GM20431 (cell line): ENCODE measurements around the gene TEX55.
"Not testable (repeated sequence)": the region's sequence is repeated elsewhere in the genome, so short reads cannot be mapped to it uniquely, and the experiment has no call there.

ENCODE experiments used
- in situ Hi-C: fragments of 300-500 bp; cut with MseI, MboI; formaldehyde crosslinking; loops from one replicate; pipeline ENCODE4 v1.15.0; 2020; ENCODE audit warnings: low sequenced_read_pairs; ENCODE audit not compliant: unreplicated experiment

The TEX55 gene

GRCh38 chr3:119145500-119146167, at the start of gene TEX55:
Gene TEX55 (plus strand): TSS chr3:119146165. CDS start chr3:119146190, 25 bp downstream.
- in situ Hi-C loops, result loop anchor here (10.0 kb wide), 1 partner anchor 99 kb away; the partner anchor contains the start of gene B4GALT4

GRCh38 chr3:119098003-119098402, 48.0 kb upstream of the TEX55 start:
- in situ Hi-C loops, result loop anchor here (25.0 kb wide), 1 partner anchor 211 kb away; no protein-coding TSS in a partner anchor

GRCh38 chr3:119098619-119099222, 47.2 kb upstream of the TEX55 start:
- in situ Hi-C loops, result loop anchor here (25.0 kb wide), 1 partner anchor 211 kb away; no protein-coding TSS in a partner anchor

- in situ Hi-C loops, result loop anchor here (25.0 kb wide), 1 partner anchor 212 kb away; no protein-coding TSS in a partner anchor
Observed at GRCh38 chr3:119099785-119100184, 46.2 kb upstream of the TEX55 start.

GRCh38 chr3:119104031-119104430, 41.9 kb upstream of the TEX55 start:
- in situ Hi-C loops, result no loop called here

GRCh38 chr3:119118330-119118729, 27.6 kb upstream of the TEX55 start:
- in situ Hi-C loops, result not testable (repeated sequence)

- in situ Hi-C loops, result no loop called here
Observed at GRCh38 chr3:119120480-119120879, 25.5 kb upstream of the TEX55 start.

GRCh38 chr3:119122350-119122749, 23.6 kb upstream of the TEX55 start:
- in situ Hi-C loops, result no loop called here

- in situ Hi-C loops, result no loop called here
Observed at GRCh38 chr3:119125342-119125741, 20.6 kb upstream of the TEX55 start.

GRCh38 chr3:119125742-119126504, 20.0 kb upstream of the TEX55 start:
- in situ Hi-C loops, result no loop called here

- in situ Hi-C loops, result not testable (repeated sequence)
Observed at GRCh38 chr3:119130291-119130690, 15.7 kb upstream of the TEX55 start.

- in situ Hi-C loops, result not testable (repeated sequence)
Observed at GRCh38 chr3:119132291-119132690, 13.7 kb upstream of the TEX55 start.

- in situ Hi-C loops, result not testable (repeated sequence)
Observed at GRCh38 chr3:119139360-119139759, 6.6 kb upstream of the TEX55 start.

GRCh38 chr3:119140466-119140865, 5.5 kb upstream of the TEX55 start:
- in situ Hi-C loops, result loop anchor here (10.0 kb wide), 1 partner anchor 104 kb away; the partner anchor contains the start of gene B4GALT4

GRCh38 chr3:119145128-119145499, 851 bp upstream of the TEX55 start:
- in situ Hi-C loops, result loop anchor here (10.0 kb wide), 1 partner anchor 100 kb away; the partner anchor contains the start of gene B4GALT4

GRCh38 chr3:119146578-119147375, 812 bp downstream of the TEX55 start:
- in situ Hi-C loops, result loop anchor here (10.0 kb wide), 1 partner anchor 98 kb away; the partner anchor contains the start of gene B4GALT4

GRCh38 chr3:119147494-119147893, 1.5 kb downstream of the TEX55 start:
- in situ Hi-C loops, result loop anchor here (10.0 kb wide), 1 partner anchor 97 kb away; the partner anchor contains the start of gene B4GALT4

- in situ Hi-C loops, result loop anchor here (10.0 kb wide), 1 partner anchor 96 kb away; the partner anchor contains the start of gene B4GALT4
Observed at GRCh38 chr3:119148493-119149180, 2.7 kb downstream of the TEX55 start.

GRCh38 chr3:119149484-119149883, 3.5 kb downstream of the TEX55 start:
- in situ Hi-C loops, result loop anchor here (10.0 kb wide), 1 partner anchor 95 kb away; the partner anchor contains the start of gene B4GALT4
